Measurements from ENCODE around the gene ASAP3. TPM values are rescaled to one million over a fixed set of nuclear protein-coding genes. Genes with fewer than 3 reads are reported as not detected.

The ASAP3 gene
- total and polyA plus RNA-seq, 9 of the 15 experiments (the other 6 are each of a cell fraction or from before 2014, with no cell fraction given) = 1.7 to 31.2 (median 17.4) TPM

- no peak for TF ChIP-seq THAP12 (CRISPR knock-in tag; IDR thresholded peaks at IDR 0.05)
- peak; percentile 68 to 71; a peak in 2 of 4 replicates for TF ChIP-seq FOXK2 (conservative IDR thresholded peaks at IDR 0.05 in 1 of 2, IDR thresholded peaks at IDR 0.05 in 1 of 2; ENCODE audit: low read depth in 2 of 2)
- TF ChIP-seq PHF8 (IDR thresholded peaks at IDR 0.05; ENCODE audit: borderline replicate concordance, low read length) = no peak
- peak; percentile 68; the same call in 1 of the 2 replicates for TF ChIP-seq FOXA1 (IDR thresholded peaks at IDR 0.05; ENCODE audit: borderline replicate concordance)
- no peak for TF ChIP-seq ZNF197 (CRISPR knock-in tag; IDR thresholded peaks at IDR 0.05; ENCODE audit: low read depth)
- TF ChIP-seq MNT (conservative IDR thresholded peaks at IDR 0.05) = peak in 1 of 2 experiments; percentile 28; a peak in 1 of 4 replicates
- no peak for TF ChIP-seq ATF2 (CRISPR knock-in tag; IDR thresholded peaks at IDR 0.05)
- no peak for TF ChIP-seq ZNF583 (CRISPR knock-in tag; IDR thresholded peaks at IDR 0.05)
- TF ChIP-seq FOXO4 (CRISPR knock-in tag; IDR thresholded peaks at IDR 0.05) = no peak
- no peak for TF ChIP-seq ZNF239 (CRISPR knock-in tag; IDR thresholded peaks at IDR 0.05)
- no peak for TF ChIP-seq THRA (IDR thresholded peaks at IDR 0.05)
- TF ChIP-seq HDAC2 (IDR thresholded peaks at IDR 0.05) = no peak
- no peak for TF ChIP-seq MED1 (CRISPR knock-in tag; IDR thresholded peaks at IDR 0.05; ENCODE audit: borderline replicate concordance)
- no peak for TF ChIP-seq KAT2B (IDR thresholded peaks at IDR 0.05; ENCODE audit: low read depth, low read length)
- peak; percentile 66 for TF ChIP-seq DPF2 (IDR thresholded peaks at IDR 0.05)
- TF ChIP-seq ZFP36 (IDR thresholded peaks at IDR 0.05; ENCODE audit: low read depth, low read length, partially characterized antibody) = no peak
- TF ChIP-seq KLF10 (CRISPR knock-in tag; IDR thresholded peaks at IDR 0.05) = no peak
- TF ChIP-seq L3MBTL2 (IDR thresholded peaks at IDR 0.05) = no peak
- no peak for TF ChIP-seq FOXM1 (IDR thresholded peaks at IDR 0.05; ENCODE audit: low read depth)
- no peak for TF ChIP-seq FOXM1 (CRISPR knock-in tag; IDR thresholded peaks at IDR 0.05; ENCODE audit: low read depth)
- TF ChIP-seq NR4A1 (CRISPR knock-in tag; IDR thresholded peaks at IDR 0.05) = no peak
- no peak for TF ChIP-seq NR4A1 (tag; IDR thresholded peaks at IDR 0.05)
Measured at GRCh38 chr1:23417570-23417969, 66.4 kb downstream of the ASAP3 start (continued).
